PC-3 (cell line): ENCODE results near the gene EXOC6.

Experiments used
- EZH2 ChIP-seq: fragments of 300-600 bp; sonication (generic); IDR thresholded peaks from one replicate; pipeline ENCODE4 v1.6.1; 2017; ENCODE audit warnings: antibody characterized with exemption, mild to moderate bottlenecking, low read length; ENCODE audit not compliant: unreplicated experiment
- EZH2phosphoT487 ChIP-seq: fragments of 300-600 bp; sonication (generic); IDR thresholded peaks from 2 replicates; pipeline ENCODE4 v1.6.1; 2018; ENCODE audit warnings: mild to moderate bottlenecking, antibody characterized with exemption, low read length, borderline replicate concordance
- TF ChIP-seq, protein P1 (sequence below): fragments of 300-600 bp; sonication (generic); conservative IDR thresholded peaks from 2 replicates; pipeline ENCODE4 v1.5.1; 2017; ENCODE audit warnings: antibody characterized with exemption, low read depth, mild to moderate bottlenecking, low read length

DNA sequence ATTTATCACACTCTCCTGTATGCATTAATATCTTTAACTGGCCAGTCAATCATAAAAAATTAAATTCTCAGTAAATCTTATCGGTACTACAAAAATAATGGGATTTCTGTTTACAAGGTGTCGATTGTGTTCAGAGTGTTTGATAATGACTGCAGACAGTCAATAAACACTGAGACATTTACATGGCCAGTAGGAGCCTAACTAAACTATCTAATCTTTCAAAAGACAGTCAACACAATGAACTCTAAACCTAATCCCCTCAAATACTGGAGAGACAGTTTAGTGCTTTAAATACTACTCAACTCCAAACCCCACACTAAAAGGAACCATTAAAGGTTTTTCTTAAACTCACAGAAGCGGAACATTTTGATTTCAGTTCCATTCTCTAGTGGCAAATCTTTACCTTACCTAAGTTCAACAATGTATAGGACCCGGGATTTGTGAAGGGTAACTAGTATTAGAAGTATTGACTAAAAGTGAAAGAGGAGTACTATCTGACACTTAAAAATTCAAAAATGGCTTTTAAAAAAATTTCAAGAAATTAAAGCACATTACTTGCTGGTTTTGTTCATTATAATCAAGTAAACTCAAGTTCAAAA lies 37.3 kb upstream of the EXOC6 start:
- no peak for TF ChIP-seq EZH2phosphoT487
- TF ChIP-seq, protein P1, sequence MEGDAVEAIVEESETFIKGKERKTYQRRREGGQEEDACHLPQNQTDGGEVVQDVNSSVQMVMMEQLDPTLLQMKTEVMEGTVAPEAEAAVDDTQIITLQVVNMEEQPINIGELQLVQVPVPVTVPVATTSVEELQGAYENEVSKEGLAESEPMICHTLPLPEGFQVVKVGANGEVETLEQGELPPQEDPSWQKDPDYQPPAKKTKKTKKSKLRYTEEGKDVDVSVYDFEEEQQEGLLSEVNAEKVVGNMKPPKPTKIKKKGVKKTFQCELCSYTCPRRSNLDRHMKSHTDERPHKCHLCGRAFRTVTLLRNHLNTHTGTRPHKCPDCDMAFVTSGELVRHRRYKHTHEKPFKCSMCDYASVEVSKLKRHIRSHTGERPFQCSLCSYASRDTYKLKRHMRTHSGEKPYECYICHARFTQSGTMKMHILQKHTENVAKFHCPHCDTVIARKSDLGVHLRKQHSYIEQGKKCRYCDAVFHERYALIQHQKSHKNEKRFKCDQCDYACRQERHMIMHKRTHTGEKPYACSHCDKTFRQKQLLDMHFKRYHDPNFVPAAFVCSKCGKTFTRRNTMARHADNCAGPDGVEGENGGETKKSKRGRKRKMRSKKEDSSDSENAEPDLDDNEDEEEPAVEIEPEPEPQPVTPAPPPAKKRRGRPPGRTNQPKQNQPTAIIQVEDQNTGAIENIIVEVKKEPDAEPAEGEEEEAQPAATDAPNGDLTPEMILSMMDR, result no peak
- TF ChIP-seq EZH2, result no peak
